ENCODE results near the gene DUSP2.

The DUSP2 gene

DNA sequence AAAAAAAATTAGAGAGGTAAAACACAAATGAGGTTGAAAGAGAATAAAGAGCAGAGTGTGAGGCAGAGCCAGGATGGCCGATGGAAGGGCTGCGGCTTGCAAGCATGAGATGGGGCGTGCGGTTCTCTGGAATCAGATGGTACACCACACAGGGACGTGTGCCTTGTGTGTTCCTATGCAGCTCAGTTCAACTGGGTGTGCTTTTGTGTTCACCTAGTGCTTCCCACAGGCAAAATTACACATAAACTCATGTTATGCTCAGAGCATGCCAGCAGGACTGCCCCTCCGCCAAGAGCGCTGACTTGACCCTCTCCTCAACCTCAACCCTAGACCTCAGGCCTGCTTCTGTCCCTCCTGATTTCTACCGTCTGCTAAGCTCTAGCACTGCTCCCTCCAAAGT, 38.9 kb upstream of the DUSP2 start:
- 97% methylated on average over 7 of the region's 8 CpGs for WGBS (ENCODE audit: insufficient coverage)
- Histone ChIP-seq H3K9me3 (ENCODE audit: control extremely low read depth in 1 of 5, control insufficient read depth in 4 of 5, insufficient read depth in 2 of 5, low read depth in 1 of 5, low read length in 4 of 5) (no peaks in the 10 kb centered on the region), H3K4me3 (ENCODE audit: control insufficient read depth in 1 of 7, extremely low read depth in 1 of 7, insufficient read depth in 4 of 7, low read depth in 2 of 7, low read length in 6 of 7) (no peak overlapping the region), H3K4me1 (ENCODE audit: control extremely low read depth in 1 of 4, control insufficient read depth in 4 of 4, insufficient read depth in 4 of 4, low read length in 3 of 4) (peaks cover 0 to 3% (median under 1%) of the 10 kb centered on the region in 4 experiments), H3K36me3 (ENCODE audit: control insufficient read depth in 4 of 4, insufficient read depth in 4 of 4, low read length in 3 of 4) (peaks cover 6 to 40% (median 31%) of the 10 kb centered on the region in 4 experiments), H3K27me3 (replicated peaks in 2 of 5; ENCODE audit: control insufficient read depth in 4 of 5, insufficient read depth in 5 of 5, low read length in 4 of 5) (no peaks in the 10 kb centered on the region), H3K27ac (ENCODE audit: insufficient read depth in 1 of 2, low read depth in 1 of 2, low read length in 2 of 2, poor library complexity in 1 of 2, severe bottlenecking in 2 of 2) (peak overlapping the region in 1 of 2 experiments; percentile 35)
- DNase-seq: no peak
- POLR2A ChIA-PET: interaction anchor here (0.6 kb wide), 1 partner anchor 72 kb away, joined by 5 read pairs; no protein-coding TSS in a partner anchor
- CTCF ChIA-PET: interaction anchor here (0.8 to 3.9 kb wide), 5 partner anchors 9 to 79 kb away, joined by 3 to 23 read pairs (median 3); partner anchors contain the start of gene ASTL

DNA sequence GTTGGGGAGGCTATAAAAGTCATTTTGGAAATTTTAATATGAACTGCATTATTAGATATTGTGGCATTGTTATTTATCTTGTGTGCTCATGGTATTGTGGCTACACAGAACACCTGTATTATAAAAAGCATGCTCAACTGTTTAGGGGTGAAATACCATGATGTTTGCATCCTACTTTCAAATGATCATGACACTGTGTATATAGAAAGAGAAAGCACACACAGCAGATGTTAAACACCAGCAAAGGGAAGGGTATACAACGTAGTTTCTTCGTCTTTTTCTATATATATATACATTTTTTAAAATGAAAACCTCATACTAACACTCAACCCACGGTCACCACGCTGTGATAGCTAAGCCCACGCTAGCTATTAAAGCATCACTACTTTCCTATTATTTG, 36.3 kb upstream of the DUSP2 start:
- ChIA-PET CTCF (interaction anchor here (0.8 to 3.0 kb wide), 4 partner anchors 11 to 43 kb away, joined by 3 to 20 read pairs (median 6); partner anchors contain the start of gene ASTL), POLR2A (no interaction called here)
- no CpG with 5 or more reads among the region's 5 CpGs for WGBS (ENCODE audit: insufficient coverage)
- no peak for DNase-seq
- Histone ChIP-seq H3K4me1 (ENCODE audit: control extremely low read depth in 1 of 4, control insufficient read depth in 4 of 4, insufficient read depth in 4 of 4, low read length in 3 of 4) (peaks cover 0 to 3% (median under 1%) of the 10 kb centered on the region in 4 experiments), H3K9me3 (ENCODE audit: control extremely low read depth in 1 of 5, control insufficient read depth in 4 of 5, insufficient read depth in 2 of 5, low read depth in 1 of 5, low read length in 4 of 5) (no peaks in the 10 kb centered on the region), H3K36me3 (ENCODE audit: control insufficient read depth in 4 of 4, insufficient read depth in 4 of 4, low read length in 3 of 4) (peaks cover 2 to 25% (median 16%) of the 10 kb centered on the region in 4 experiments), H3K27me3 (replicated peaks in 2 of 5; ENCODE audit: control insufficient read depth in 4 of 5, insufficient read depth in 5 of 5, low read length in 4 of 5) (no peaks in the 10 kb centered on the region), H3K27ac (ENCODE audit: insufficient read depth in 1 of 2, low read depth in 1 of 2, low read length in 2 of 2, poor library complexity in 1 of 2, severe bottlenecking in 2 of 2) (no peak overlapping the region), H3K4me3 (ENCODE audit: control insufficient read depth in 1 of 7, extremely low read depth in 1 of 7, insufficient read depth in 4 of 7, low read depth in 2 of 7, low read length in 6 of 7) (no peak overlapping the region)

DNA sequence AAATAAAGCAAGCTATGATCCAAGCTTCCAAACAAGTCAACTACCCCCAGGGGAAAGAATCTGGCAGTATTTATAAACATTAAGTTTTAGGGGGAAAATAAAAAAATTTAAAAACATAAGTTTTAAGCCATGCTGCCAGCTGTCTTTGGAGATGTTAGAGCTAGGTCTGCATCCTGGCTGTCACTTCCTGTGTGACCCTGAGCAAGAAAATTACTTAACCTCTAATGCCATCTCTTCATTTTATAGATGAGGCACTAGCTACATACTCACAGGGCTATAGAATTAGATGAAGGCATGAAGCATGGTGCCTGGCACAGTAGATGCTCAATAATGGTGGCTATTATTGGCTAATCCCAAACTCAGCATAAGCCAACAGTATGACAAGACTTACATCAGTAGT, 35.3 kb upstream of the DUSP2 start:
- no peak overlapping the region for H3K4me3 ChIP-seq (ENCODE audit: control insufficient read depth in 1 of 7, extremely low read depth in 1 of 7, insufficient read depth in 4 of 7, low read depth in 2 of 7, low read length in 6 of 7)
- no peaks in the 10 kb centered on the region for H3K27me3 ChIP-seq (replicated peaks in 2 of 5; ENCODE audit: control insufficient read depth in 4 of 5, insufficient read depth in 5 of 5, low read length in 4 of 5)
- no peak overlapping the region for H3K27ac ChIP-seq (ENCODE audit: insufficient read depth in 1 of 2, low read depth in 1 of 2, low read length in 2 of 2, poor library complexity in 1 of 2, severe bottlenecking in 2 of 2)
- peaks cover 0 to 15% (median 8%) of the 10 kb centered on the region in 4 experiments for H3K36me3 ChIP-seq (ENCODE audit: control insufficient read depth in 4 of 4, insufficient read depth in 4 of 4, low read length in 3 of 4)
- DNase-seq: no peak
- no peaks in the 10 kb centered on the region for H3K9me3 ChIP-seq (ENCODE audit: control extremely low read depth in 1 of 5, control insufficient read depth in 4 of 5, insufficient read depth in 2 of 5, low read depth in 1 of 5, low read length in 4 of 5)
- CTCF ChIA-PET: interaction anchor here (0.8 to 3.0 kb wide), 6 partner anchors 12 to 42 kb away, joined by 3 to 20 read pairs (median 4); partner anchors contain the start of gene ASTL
- H3K4me1 ChIP-seq (ENCODE audit: control extremely low read depth in 1 of 4, control insufficient read depth in 4 of 4, insufficient read depth in 4 of 4, low read length in 3 of 4): peaks cover 0 to 3% (median under 1%) of the 10 kb centered on the region in 4 experiments
- POLR2A ChIA-PET: no interaction called here

DNA sequence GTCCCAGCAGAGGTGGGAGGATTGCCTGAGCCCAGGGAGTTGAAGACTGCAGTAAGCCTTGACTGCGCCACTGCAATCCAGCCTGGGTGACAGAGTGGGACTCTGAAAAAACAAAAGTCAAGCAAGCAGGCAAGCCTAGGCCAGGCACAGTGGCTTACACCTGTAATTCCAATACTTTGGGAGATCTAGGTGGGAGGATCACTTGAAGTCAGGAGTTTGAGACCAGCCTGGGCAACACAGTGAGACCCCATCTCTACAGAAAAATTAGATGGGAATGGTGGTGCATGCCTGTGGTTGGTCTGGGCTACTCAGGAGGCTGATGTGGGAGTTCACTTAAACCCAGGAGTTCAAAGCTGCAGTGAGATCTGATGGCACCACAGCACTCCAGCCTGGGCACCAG, 34.8 kb upstream of the DUSP2 start:
- H3K27ac ChIP-seq (ENCODE audit: insufficient read depth in 1 of 2, low read depth in 1 of 2, low read length in 2 of 2, poor library complexity in 1 of 2, severe bottlenecking in 2 of 2): no peak overlapping the region
- H3K27me3 ChIP-seq (replicated peaks in 2 of 5; ENCODE audit: control insufficient read depth in 4 of 5, insufficient read depth in 5 of 5, low read length in 4 of 5): no peaks in the 10 kb centered on the region
- H3K4me1 ChIP-seq (ENCODE audit: control extremely low read depth in 1 of 4, control insufficient read depth in 4 of 4, insufficient read depth in 4 of 4, low read length in 3 of 4): peaks cover 0 to 3% (median under 1%) of the 10 kb centered on the region in 4 experiments
- H3K36me3 ChIP-seq (ENCODE audit: control insufficient read depth in 4 of 4, insufficient read depth in 4 of 4, low read length in 3 of 4): peaks cover 0 to 11% (median 5%) of the 10 kb centered on the region in 4 experiments
- no peaks in the 10 kb centered on the region for H3K9me3 ChIP-seq (ENCODE audit: control extremely low read depth in 1 of 5, control insufficient read depth in 4 of 5, insufficient read depth in 2 of 5, low read depth in 1 of 5, low read length in 4 of 5)
- DNase-seq: no peak
- CTCF ChIA-PET: interaction anchor here (0.8 to 3.0 kb wide), 6 partner anchors 13 to 42 kb away, joined by 3 to 20 read pairs (median 4); partner anchors contain the start of gene ASTL
- no CpG with 5 or more reads among the region's 1 CpG for WGBS (ENCODE audit: insufficient coverage)
- POLR2A ChIA-PET: no interaction called here
- H3K4me3 ChIP-seq (ENCODE audit: control insufficient read depth in 1 of 7, extremely low read depth in 1 of 7, insufficient read depth in 4 of 7, low read depth in 2 of 7, low read length in 6 of 7): no peak overlapping the region

DNA sequence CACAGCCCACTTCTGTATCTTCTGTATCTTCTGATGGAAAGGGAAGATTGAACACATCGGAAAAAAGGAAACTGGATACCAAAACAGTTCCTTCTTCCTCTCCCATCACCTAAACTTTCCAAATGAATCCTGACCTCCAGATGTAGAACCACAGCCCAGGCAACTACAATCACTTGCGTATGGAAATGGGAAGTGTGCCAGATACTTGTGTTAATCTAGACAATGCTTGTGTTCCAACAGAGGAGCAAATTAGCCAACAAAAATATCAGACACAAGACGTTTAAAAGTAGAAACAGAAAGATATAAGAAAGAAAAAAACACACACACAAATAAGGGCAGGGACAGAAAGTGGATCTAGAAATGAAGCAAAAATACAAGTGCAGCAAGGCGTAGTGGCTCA, 31.4 kb upstream of the DUSP2 start:
- Histone ChIP-seq H3K27me3 (replicated peaks in 2 of 5; ENCODE audit: control insufficient read depth in 4 of 5, insufficient read depth in 5 of 5, low read length in 4 of 5) (no peaks in the 10 kb centered on the region), H3K36me3 (ENCODE audit: control insufficient read depth in 4 of 4, insufficient read depth in 4 of 4, low read length in 3 of 4) (no peaks in the 10 kb centered on the region), H3K9me3 (ENCODE audit: control extremely low read depth in 1 of 5, control insufficient read depth in 4 of 5, insufficient read depth in 2 of 5, low read depth in 1 of 5, low read length in 4 of 5) (no peaks in the 10 kb centered on the region), H3K27ac (ENCODE audit: insufficient read depth in 1 of 2, low read depth in 1 of 2, low read length in 2 of 2, poor library complexity in 1 of 2, severe bottlenecking in 2 of 2) (no peak overlapping the region), H3K4me3 (ENCODE audit: control insufficient read depth in 1 of 7, extremely low read depth in 1 of 7, insufficient read depth in 4 of 7, low read depth in 2 of 7, low read length in 6 of 7) (no peak overlapping the region), H3K4me1 (ENCODE audit: control extremely low read depth in 1 of 4, control insufficient read depth in 4 of 4, insufficient read depth in 4 of 4, low read length in 3 of 4) (peaks cover 0 to 3% (median 2%) of the 10 kb centered on the region in 4 experiments)
- WGBS (ENCODE audit: insufficient coverage): 100% methylated on average over 1 of the region's 4 CpGs
- DNase-seq: no peak
- ChIA-PET POLR2A (no interaction called here), CTCF (interaction anchor here (1.8 to 7.5 kb wide), 3 partner anchors 16 to 154 kb away, joined by 8 to 346 read pairs (median 63); partner anchors contain the start of genes ASTL and DUSP2)

DNA sequence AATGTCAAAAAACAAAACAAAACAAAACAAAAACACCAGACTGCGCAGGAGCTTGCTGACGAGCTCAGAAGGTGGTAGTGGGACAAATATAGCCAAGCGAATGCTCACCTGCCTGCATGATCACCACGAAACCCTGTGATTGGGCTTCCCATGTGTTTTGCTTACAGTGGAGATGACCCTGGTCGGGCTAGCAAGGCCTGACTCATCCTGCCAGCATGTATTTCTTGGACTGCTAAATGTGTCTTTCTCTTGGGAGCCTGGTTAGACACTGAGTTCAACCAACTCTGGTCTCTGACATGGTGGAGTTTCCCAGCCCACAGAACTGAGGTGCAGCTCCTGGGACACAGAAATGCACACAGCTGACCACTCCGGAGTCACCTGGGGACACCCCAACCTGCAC, 30.7 kb upstream of the DUSP2 start:
- no peaks in the 10 kb centered on the region for H3K27me3 ChIP-seq (replicated peaks in 2 of 5; ENCODE audit: control insufficient read depth in 4 of 5, insufficient read depth in 5 of 5, low read length in 4 of 5)
- H3K4me3 ChIP-seq (ENCODE audit: control insufficient read depth in 1 of 7, extremely low read depth in 1 of 7, insufficient read depth in 4 of 7, low read depth in 2 of 7, low read length in 6 of 7): no peak overlapping the region
- 100% methylated on average over 6 of the region's 6 CpGs for WGBS (ENCODE audit: insufficient coverage)
- H3K36me3 ChIP-seq (ENCODE audit: control insufficient read depth in 4 of 4, insufficient read depth in 4 of 4, low read length in 3 of 4): no peaks in the 10 kb centered on the region
- peaks cover 0 to 3% (median 2%) of the 10 kb centered on the region in 4 experiments for H3K4me1 ChIP-seq (ENCODE audit: control extremely low read depth in 1 of 4, control insufficient read depth in 4 of 4, insufficient read depth in 4 of 4, low read length in 3 of 4)
- no peak for DNase-seq
- POLR2A ChIA-PET: no interaction called here
- no peak overlapping the region for H3K27ac ChIP-seq (ENCODE audit: insufficient read depth in 1 of 2, low read depth in 1 of 2, low read length in 2 of 2, poor library complexity in 1 of 2, severe bottlenecking in 2 of 2)
- no peaks in the 10 kb centered on the region for H3K9me3 ChIP-seq (ENCODE audit: control extremely low read depth in 1 of 5, control insufficient read depth in 4 of 5, insufficient read depth in 2 of 5, low read depth in 1 of 5, low read length in 4 of 5)
- CTCF ChIA-PET: interaction anchor here (0.9 to 7.5 kb wide), 12 partner anchors 9 to 153 kb away, joined by 3 to 346 read pairs (median 10); partner anchors contain the start of genes ADRA2B, ASTL and DUSP2
